HepG2 (cell line): Measurements from ENCODE around the gene PSD. TPM values are rescaled to one million over a fixed set of nuclear protein-coding genes. Genes with fewer than 3 reads are reported as not detected.
A peak's percentile ranks its signal among the peaks of the same experiment; 100 is the strongest.

Experiments
- ARNT ChIP-seq: fragments of 450-650 bp; IDR thresholded peaks from 2 replicates; pipeline ENCODE4 v1.6.1; 2017
- DMTF1 ChIP-seq: sonication (generic); formaldehyde crosslinking; IDR thresholded peaks from 2 replicates; pipeline ENCODE4 v1.4.0; 2020; ENCODE audit warnings: mild to moderate bottlenecking, missing genetic modification reagents
- FUBP1 ChIP-seq: sonication (generic); formaldehyde crosslinking; IDR thresholded peaks from 2 replicates; pipeline ENCODE4 v1.5.1; 2020; ENCODE audit warnings: missing genetic modification reagents, mild to moderate bottlenecking, borderline replicate concordance
- GTF2F1 ChIP-seq: fragments of 150-350 bp; IDR thresholded peaks from 2 replicates; pipeline ENCODE4 v1.6.1; 2014; ENCODE audit warnings: low read length
- IRX3 ChIP-seq: sonication (generic); formaldehyde crosslinking; IDR thresholded peaks from 2 replicates; pipeline ENCODE4 v1.8.1; 2023; ENCODE audit warnings: mild to moderate bottlenecking, low read depth, missing genetic modification reagents, borderline replicate concordance
- PCBP1 ChIP-seq: fragments of 200-400 bp; formaldehyde crosslinking; IDR thresholded peaks from 2 replicates; pipeline ENCODE4 v1.6.1; 2017; ENCODE audit warnings: mild to moderate bottlenecking, low read depth, low read length, borderline replicate concordance
- PCBP2 ChIP-seq: fragments of 200-400 bp; formaldehyde crosslinking; optimal IDR thresholded peaks from 2 replicates; pipeline ENCODE3; 2018; ENCODE audit warnings: low read length, low read depth; ENCODE audit not compliant: poor library complexity, severe bottlenecking
- SNAPC2 ChIP-seq: sonication (generic); formaldehyde crosslinking; IDR thresholded peaks from 2 replicates; pipeline ENCODE4 v1.8.1; 2022; ENCODE audit warnings: mild to moderate bottlenecking, missing genetic modification reagents
- ZFP41 ChIP-seq: sonication (generic); formaldehyde crosslinking; IDR thresholded peaks from 2 replicates; pipeline ENCODE4 v1.4.0; 2020; ENCODE audit warnings: mild to moderate bottlenecking, missing genetic modification reagents, borderline replicate concordance
- ZNF207 ChIP-seq: fragments of 450-650 bp; IDR thresholded peaks from 2 replicates; pipeline ENCODE4 v1.6.1; 2016; ENCODE audit warnings: antibody characterized with exemption, borderline replicate concordance
- ZNF564 ChIP-seq: sonication (generic); formaldehyde crosslinking; IDR thresholded peaks from 2 replicates; pipeline ENCODE4 v1.8.1; 2023; ENCODE audit warnings: mild to moderate bottlenecking, missing genetic modification reagents
- ZNF572 ChIP-seq: sonication (generic); formaldehyde crosslinking; IDR thresholded peaks from 2 replicates; pipeline ENCODE4 v1.5.1; 2020; ENCODE audit warnings: mild to moderate bottlenecking, missing genetic modification reagents
- ZNF678 ChIP-seq: sonication (generic); formaldehyde crosslinking; IDR thresholded peaks from 2 replicates; pipeline ENCODE4 v1.4.0; 2020; ENCODE audit warnings: mild to moderate bottlenecking, missing genetic modification reagents
- ZNF704 ChIP-seq: sonication (generic); formaldehyde crosslinking; IDR thresholded peaks from 2 replicates; pipeline ENCODE4 v1.8.1; 2023; ENCODE audit warnings: mild to moderate bottlenecking, inconsistent platforms, moderate library complexity, missing genetic modification reagents, borderline replicate concordance
- ZNF782 ChIP-seq: sonication (generic); formaldehyde crosslinking; IDR thresholded peaks from 2 replicates; pipeline ENCODE4 v1.4.0; 2020; ENCODE audit warnings: missing genetic modification reagents, mild to moderate bottlenecking, borderline replicate concordance
- polyA plus RNA-seq, 8 experiments: library from polyadenylated mRNA; depleted of rRNA in 3 of 8; stranded (reverse) in 7 of 8; unstranded in 1 of 8; fragments of >200 nt; fragmentation: Illumina TruSeq in 4 of 8; extraction: Trizol in 4 of 8; gene quantifications; 2 replicates each; pipeline versions ENCODE4 v1.2.1 to v1.2.3, GENCODE V29; 2011 to 2016; ENCODE audit warnings: low read depth in 4 of 8, missing spikeins in 1 of 8, mixed read lengths in 1 of 8; ENCODE audit not compliant: insufficient read depth in 1 of 8
- total RNA-seq, 5 experiments: library from RNA; depleted of rRNA; stranded (reverse); fragments of >200 nt; fragmentation: Illumina TruSeq; extraction: Trizol; gene quantifications; 2 replicates each; pipeline ENCODE4 v1.2.3, GENCODE V29; 2016; ENCODE audit warnings: low read depth in 1 of 5
- TF ChIP-seq, protein P1 (sequence below): sonication (generic); formaldehyde crosslinking; IDR thresholded peaks from 2 replicates; pipeline ENCODE4 v1.8.1; 2022; ENCODE audit warnings: low read depth, mild to moderate bottlenecking, missing genetic modification reagents
- TF ChIP-seq, protein P2 (sequence below): IDR thresholded peaks from 2 replicates; pipeline ENCODE4 v1.6.1; 2016; ENCODE audit warnings: mild to moderate bottlenecking
- TF ChIP-seq, protein P3 (sequence below): IDR thresholded peaks from 2 replicates; pipeline ENCODE4 v1.6.1; 2016; ENCODE audit warnings: missing compliant biosample characterization, missing genetic modification reagents, borderline replicate concordance

The PSD gene
- total and polyA plus RNA-seq, 2 of the 13 experiments (the other 11 are each of a cell fraction or from before 2014, with no cell fraction given): 0.35 to 0.58 TPM

DNA sequence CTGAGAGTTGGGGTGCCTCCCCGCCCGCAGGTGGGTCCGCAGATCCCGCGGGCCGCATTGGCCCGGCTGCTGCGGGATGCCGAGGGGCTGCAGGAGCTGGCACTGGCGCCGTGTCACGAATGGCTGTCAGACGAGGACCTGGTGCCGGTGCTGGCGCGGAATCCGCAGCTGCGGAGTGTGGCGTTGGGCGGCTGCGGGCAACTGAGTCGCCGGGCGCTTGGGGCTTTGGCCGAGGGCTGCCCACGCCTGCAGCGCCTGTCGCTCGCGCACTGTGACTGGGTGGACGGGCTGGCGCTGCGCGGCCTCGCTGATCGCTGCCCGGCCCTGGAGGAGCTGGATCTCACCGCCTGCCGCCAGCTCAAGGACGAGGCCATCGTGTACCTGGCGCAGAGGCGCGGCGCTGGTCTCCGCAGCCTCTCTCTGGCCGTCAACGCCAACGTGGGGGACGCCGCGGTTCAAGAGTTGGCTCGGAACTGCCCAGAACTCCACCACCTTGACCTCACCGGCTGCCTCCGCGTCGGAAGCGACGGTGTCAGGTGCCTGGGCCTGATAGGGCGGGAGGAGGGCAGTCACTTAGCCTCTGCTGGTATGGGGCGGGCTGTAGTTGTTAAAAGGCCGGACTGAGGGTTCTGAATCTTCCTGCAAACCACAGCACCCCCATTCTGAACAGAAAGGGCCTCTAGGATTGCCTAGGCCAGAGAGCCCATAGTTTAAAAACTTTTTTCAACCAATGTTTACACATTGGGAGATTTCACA is 3.4 kb upstream of the PSD start (continued):
- TF ChIP-seq GTF2F1 (no peak), ZNF704 (no peak; the same call in 1 of the 2 replicates), ZNF678 (CRISPR knock-in tag) (no peak), DMTF1 (no peak), FUBP1 (CRISPR knock-in tag) (no peak), ZNF782 (CRISPR knock-in tag) (no peak), ARNT (no peak), ZFP41 (no peak), PCBP1 (no peak), ZNF207 (no peak), ZNF572 (CRISPR knock-in tag) (no peak), PCBP2 (no peak), SNAPC2 (CRISPR knock-in tag) (0 out of 2 replicates have a peak, but pooled peaks have one; percentile 4), IRX3 (no peak), ZNF564 (CRISPR knock-in tag) (no peak)
- TF ChIP-seq, protein P1, sequence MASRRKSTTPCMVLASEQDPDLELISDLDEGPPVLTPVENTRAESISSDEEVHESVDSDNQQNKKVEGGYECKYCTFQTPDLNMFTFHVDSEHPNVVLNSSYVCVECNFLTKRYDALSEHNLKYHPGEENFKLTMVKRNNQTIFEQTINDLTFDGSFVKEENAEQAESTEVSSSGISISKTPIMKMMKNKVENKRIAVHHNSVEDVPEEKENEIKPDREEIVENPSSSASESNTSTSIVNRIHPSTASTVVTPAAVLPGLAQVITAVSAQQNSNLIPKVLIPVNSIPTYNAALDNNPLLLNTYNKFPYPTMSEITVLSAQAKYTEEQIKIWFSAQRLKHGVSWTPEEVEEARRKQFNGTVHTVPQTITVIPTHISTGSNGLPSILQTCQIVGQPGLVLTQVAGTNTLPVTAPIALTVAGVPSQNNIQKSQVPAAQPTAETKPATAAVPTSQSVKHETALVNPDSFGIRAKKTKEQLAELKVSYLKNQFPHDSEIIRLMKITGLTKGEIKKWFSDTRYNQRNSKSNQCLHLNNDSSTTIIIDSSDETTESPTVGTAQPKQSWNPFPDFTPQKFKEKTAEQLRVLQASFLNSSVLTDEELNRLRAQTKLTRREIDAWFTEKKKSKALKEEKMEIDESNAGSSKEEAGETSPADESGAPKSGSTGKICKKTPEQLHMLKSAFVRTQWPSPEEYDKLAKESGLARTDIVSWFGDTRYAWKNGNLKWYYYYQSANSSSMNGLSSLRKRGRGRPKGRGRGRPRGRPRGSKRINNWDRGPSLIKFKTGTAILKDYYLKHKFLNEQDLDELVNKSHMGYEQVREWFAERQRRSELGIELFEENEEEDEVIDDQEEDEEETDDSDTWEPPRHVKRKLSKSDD (CRISPR knock-in tag): no peak
- TF ChIP-seq, protein P2, sequence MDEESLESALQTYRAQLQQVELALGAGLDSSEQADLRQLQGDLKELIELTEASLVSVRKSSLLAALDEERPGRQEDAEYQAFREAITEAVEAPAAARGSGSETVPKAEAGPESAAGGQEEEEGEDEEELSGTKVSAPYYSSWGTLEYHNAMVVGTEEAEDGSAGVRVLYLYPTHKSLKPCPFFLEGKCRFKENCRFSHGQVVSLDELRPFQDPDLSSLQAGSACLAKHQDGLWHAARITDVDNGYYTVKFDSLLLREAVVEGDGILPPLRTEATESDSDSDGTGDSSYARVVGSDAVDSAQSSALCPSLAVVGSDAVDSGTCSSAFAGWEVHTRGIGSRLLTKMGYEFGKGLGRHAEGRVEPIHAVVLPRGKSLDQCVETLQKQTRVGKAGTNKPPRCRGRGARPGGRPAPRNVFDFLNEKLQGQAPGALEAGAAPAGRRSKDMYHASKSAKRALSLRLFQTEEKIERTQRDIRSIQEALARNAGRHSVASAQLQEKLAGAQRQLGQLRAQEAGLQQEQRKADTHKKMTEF (CRISPR knock-in tag): no peak
- TF ChIP-seq, protein P3, sequence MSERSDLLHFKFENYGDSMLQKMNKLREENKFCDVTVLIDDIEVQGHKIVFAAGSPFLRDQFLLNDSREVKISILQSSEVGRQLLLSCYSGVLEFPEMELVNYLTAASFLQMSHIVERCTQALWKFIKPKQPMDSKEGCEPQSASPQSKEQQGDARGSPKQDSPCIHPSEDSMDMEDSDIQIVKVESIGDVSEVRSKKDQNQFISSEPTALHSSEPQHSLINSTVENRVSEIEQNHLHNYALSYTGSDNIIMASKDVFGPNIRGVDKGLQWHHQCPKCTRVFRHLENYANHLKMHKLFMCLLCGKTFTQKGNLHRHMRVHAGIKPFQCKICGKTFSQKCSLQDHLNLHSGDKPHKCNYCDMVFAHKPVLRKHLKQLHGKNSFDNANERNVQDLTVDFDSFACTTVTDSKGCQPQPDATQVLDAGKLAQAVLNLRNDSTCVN (CRISPR knock-in tag): no peak
